Sigmoid colon (tissue), 7 donors: Measurements from ENCODE around the gene USHBP1. TPM values are rescaled to one million over a fixed set of nuclear protein-coding genes. Genes with fewer than 3 reads are reported as not detected.

Experiments used
- DNase-seq: peaks from one replicate; pipeline ENCODE4 v3.0.0-alpha.2; 2019
- H3K27ac ChIP-seq, 4 donors: fragments of 200-600 bp; sonication (generic); one replicate each; pipeline ENCODE4 v1.5.1; 2016 to 2019; ENCODE audit warnings: mild to moderate bottlenecking in 1 of 4
- H3K27me3 ChIP-seq, 3 donors: fragments of 200-600 bp; sonication (generic); one replicate each; pipeline ENCODE4 v1.5.1; 2019; ENCODE audit warnings: mild to moderate bottlenecking in 1 of 3
- H3K36me3 ChIP-seq, 4 donors: fragments of 200-600 bp; sonication (generic); one replicate each; pipeline ENCODE4 v1.5.1; 2016 to 2019
- H3K4me1 ChIP-seq, 4 donors: fragments of 200-600 bp; sonication (generic); one replicate each; pipeline ENCODE4 v1.5.1; 2017 to 2019
- H3K4me3 ChIP-seq, 4 donors: fragments of 200-600 bp; sonication (generic); one replicate each; pipeline ENCODE4 v1.5.1; 2017 to 2019; ENCODE audit warnings: mild to moderate bottlenecking in 2 of 4, moderate library complexity in 1 of 4
- H3K9me3 ChIP-seq, 4 donors: fragments of 200-600 bp in 3 of 4; sonication (generic) in 3 of 4; one replicate each; pipeline versions ENCODE4 v1.5.1 to v1.6.1; 2013 to 2019
- EP300 ChIP-seq, 4 donors: sonication (generic); formaldehyde crosslinking; IDR thresholded peaks; one replicate each; pipeline ENCODE4 v1.6.1; 2017; ENCODE audit warnings: antibody characterized with exemption in 4 of 4
- POLR2A ChIP-seq, 2 donors: fragments of 450-650 bp; IDR thresholded peaks; one replicate each; pipeline ENCODE4 v1.6.1; 2016; ENCODE audit warnings: antibody characterized with exemption in 2 of 2, mild to moderate bottlenecking in 2 of 2, moderate library complexity in 2 of 2
- POLR2AphosphoS5 ChIP-seq, 4 donors: sonication (generic); formaldehyde crosslinking; IDR thresholded peaks; one replicate each; pipeline ENCODE4 v1.6.1; 2017; ENCODE audit warnings: antibody characterized with exemption in 4 of 4
- WGBS, 2 donors: extraction: QIAGEN DNeasy Blood & Tissue Kit; methylation state at CpG; one replicate each; pipeline ENCODE4 v1.1.7; 2013; 5-methylcytosine and 5-hydroxymethylcytosine counted together
- intact Hi-C: fragments of 100-400 bp; cut with DNase I; formaldehyde crosslinking; loops from one replicate; pipeline ENCODE4 v1.15.1; 2023
- polyA plus RNA-seq, 3 donors: library from polyadenylated mRNA; stranded (reverse); fragments of 200-250 nt; gene quantifications; one replicate each; pipeline ENCODE4 v1.2.3, GENCODE V29; 2013
- total RNA-seq, 4 donors: library from RNA; depleted of rRNA; stranded (reverse); fragments of >200 nt; gene quantifications; one replicate each; pipeline ENCODE4 v1.1.0, GENCODE V29; 2016
- TF ChIP-seq, protein P1 (sequence below), 4 experiments: fragments of 450-650 bp in 3 of 4; fragments of 200-600 bp in 1 of 4; IDR thresholded peaks; one replicate each; pipeline ENCODE4 v1.5.1; 2016 to 2019; ENCODE audit warnings: antibody characterized with exemption in 4 of 4, mild to moderate bottlenecking in 3 of 4, moderate library complexity in 2 of 4
- donor health status: healthy with polysubstance abuse.
- donor health status: Bipolar disorder and iron deficiency.
- donor health status: healthy.

The USHBP1 gene
- total and polyA plus RNA-seq, 7 donors = 0.23 to 18.6 (median 2.1) TPM

DNA sequence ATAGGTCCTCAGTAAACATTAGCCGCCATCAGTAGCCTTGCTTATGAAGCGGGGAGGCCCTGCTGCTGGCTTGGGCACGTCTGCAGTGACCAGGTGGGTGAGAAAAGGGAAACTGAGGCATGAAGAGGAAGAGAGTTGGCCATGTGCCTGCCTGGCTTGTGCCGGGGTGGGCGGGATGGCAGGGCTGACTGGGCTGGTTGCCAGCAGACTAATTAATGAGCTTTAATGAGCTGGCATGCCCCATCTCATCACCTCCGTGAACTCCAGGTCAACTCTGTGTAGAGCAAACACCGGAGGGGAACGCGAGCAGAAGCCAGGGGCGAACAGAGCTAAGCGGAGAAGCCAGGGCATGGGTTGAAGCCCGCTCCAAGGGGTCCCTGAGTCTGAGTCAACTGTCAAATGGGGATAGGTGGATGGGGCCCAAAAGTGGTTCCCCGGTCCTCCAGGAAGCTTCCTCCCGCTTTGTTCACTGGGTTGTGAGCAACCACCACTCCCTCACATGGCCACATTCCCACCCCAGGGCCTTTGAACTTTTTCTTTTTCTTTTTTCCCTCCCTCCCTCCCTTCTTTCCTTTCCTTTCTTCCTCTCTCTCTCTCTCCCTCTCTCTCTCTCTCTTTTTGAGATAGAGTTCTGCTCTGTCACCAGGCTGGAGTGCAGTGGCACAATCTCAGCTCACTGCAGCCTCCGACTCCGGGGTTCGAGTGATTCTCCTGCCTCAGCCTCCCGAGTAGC, 27.6 kb downstream of the USHBP1 start:
- 78 to 89% methylated on average over 18 of the region's 18 CpGs for WGBS, 2 donors
- no peaks in the 10 kb centered on the region for H3K27me3 ChIP-seq
- H3K36me3 ChIP-seq = peaks cover 0 to 33% (median 14%) of the 10 kb centered on the region in 4 donors
- no peak overlapping the region for H3K4me3 ChIP-seq
- no peak for DNase-seq
- TF ChIP-seq, protein P1, sequence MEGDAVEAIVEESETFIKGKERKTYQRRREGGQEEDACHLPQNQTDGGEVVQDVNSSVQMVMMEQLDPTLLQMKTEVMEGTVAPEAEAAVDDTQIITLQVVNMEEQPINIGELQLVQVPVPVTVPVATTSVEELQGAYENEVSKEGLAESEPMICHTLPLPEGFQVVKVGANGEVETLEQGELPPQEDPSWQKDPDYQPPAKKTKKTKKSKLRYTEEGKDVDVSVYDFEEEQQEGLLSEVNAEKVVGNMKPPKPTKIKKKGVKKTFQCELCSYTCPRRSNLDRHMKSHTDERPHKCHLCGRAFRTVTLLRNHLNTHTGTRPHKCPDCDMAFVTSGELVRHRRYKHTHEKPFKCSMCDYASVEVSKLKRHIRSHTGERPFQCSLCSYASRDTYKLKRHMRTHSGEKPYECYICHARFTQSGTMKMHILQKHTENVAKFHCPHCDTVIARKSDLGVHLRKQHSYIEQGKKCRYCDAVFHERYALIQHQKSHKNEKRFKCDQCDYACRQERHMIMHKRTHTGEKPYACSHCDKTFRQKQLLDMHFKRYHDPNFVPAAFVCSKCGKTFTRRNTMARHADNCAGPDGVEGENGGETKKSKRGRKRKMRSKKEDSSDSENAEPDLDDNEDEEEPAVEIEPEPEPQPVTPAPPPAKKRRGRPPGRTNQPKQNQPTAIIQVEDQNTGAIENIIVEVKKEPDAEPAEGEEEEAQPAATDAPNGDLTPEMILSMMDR (IDR thresholded peaks at IDR 0.05) = no peak
- no peak for TF ChIP-seq POLR2AphosphoS5 (IDR thresholded peaks at IDR 0.05)
- TF ChIP-seq POLR2A (IDR thresholded peaks at IDR 0.05) = no peak
- no peak for TF ChIP-seq EP300 (IDR thresholded peaks at IDR 0.05)
- no peaks in the 10 kb centered on the region for H3K9me3 ChIP-seq
- intact Hi-C loops = no loop called here
- peaks cover 0 to 31% (median 27%) of the 10 kb centered on the region in 4 donors for H3K4me1 ChIP-seq
- peak overlapping the region; percentile 74 to 81 (median 80) for H3K27ac ChIP-seq

GRCh38 chr19:17235971-17236777, 28.4 kb downstream of the USHBP1 start:
- no peak for DNase-seq
- H3K4me3 ChIP-seq = peak overlapping the region; percentile 15 to 60 (median 52)
- H3K27ac ChIP-seq = peak overlapping the region; percentile 74 to 81 (median 80)
- no peaks in the 10 kb centered on the region for H3K9me3 ChIP-seq
- H3K4me1 ChIP-seq = peaks cover 0 to 26% (median 23%) of the 10 kb centered on the region in 4 donors
- 5 to 7% methylated on average over 24 to 25 of the region's 27 CpGs for WGBS, 2 donors
- peaks cover 0 to 41% (median 19%) of the 10 kb centered on the region in 4 donors for H3K36me3 ChIP-seq
- H3K27me3 ChIP-seq = no peaks in the 10 kb centered on the region
- TF ChIP-seq POLR2AphosphoS5 (IDR thresholded peaks at IDR 0.05) = no peak
- TF ChIP-seq, protein P1 (IDR thresholded peaks at IDR 0.05) = no peak
- TF ChIP-seq EP300 (IDR thresholded peaks at IDR 0.05) = no peak
- no peak for TF ChIP-seq POLR2A (IDR thresholded peaks at IDR 0.05)
- intact Hi-C loops = no loop called here

DNA sequence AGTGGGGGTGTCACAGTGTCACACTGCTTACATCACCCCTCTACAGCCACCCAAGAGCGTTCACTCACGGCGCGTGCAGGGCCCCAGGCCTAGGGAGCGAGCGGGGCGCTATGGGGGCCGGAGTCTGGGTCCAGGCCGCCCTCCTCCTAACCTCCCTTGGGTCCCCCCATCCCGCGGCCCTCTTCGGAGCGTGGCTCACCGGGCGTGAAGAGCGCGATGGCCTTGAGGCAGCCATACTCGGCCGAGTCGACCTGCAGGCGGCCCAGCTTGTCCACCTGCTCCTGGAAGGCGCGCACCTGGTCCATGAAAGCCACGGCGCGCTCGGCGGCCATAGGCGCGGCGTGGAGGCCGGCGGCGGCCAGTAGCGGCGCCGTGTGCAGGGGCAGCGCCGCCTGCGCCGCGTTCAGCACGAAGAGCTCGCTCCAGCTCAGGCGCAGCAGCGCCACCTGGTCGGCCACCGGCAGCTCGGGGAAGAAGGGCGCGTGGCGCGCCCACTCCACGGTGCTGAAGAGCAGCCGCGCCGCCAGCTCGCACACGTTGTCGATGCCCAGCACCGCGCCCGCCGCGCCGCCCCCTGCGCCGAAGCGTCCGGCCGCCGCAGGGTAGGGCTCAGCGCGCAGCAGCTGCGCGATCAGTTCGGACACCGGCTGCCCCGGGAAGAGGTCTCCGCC, 29.1 kb downstream of the USHBP1 start:
- Histone ChIP-seq H3K9me3 (no peaks in the 10 kb centered on the region), H3K36me3 (peaks cover 0 to 45% (median 19%) of the 10 kb centered on the region in 4 donors), H3K27ac (peak overlapping the region; percentile 74 to 81 (median 80)), H3K4me3 (peak overlapping the region; percentile 15 to 60 (median 52)), H3K27me3 (no peaks in the 10 kb centered on the region), H3K4me1 (peaks cover 0 to 26% (median 23%) of the 10 kb centered on the region in 4 donors)
- DNase-seq = peak; percentile 84
- WGBS, 2 donors = 2 to 5% methylated on average over 80 of the region's 80 CpGs
- TF ChIP-seq, protein P1 (IDR thresholded peaks at IDR 0.05) = peak in 2 of 4 experiments; percentile 15 to 52
- no peak for TF ChIP-seq POLR2A (IDR thresholded peaks at IDR 0.05)
- intact Hi-C loops = no loop called here

- peaks cover 0 to 43% (median 17%) of the 10 kb centered on the region in 4 donors for H3K36me3 ChIP-seq
- no peaks in the 10 kb centered on the region for H3K9me3 ChIP-seq
- H3K4me1 ChIP-seq = peaks cover 0 to 26% (median 23%) of the 10 kb centered on the region in 4 donors
- intact Hi-C loops = no loop called here
- H3K27ac ChIP-seq = peak overlapping the region; percentile 74 to 81 (median 80)
- peak overlapping the region; percentile 15 to 60 (median 52) for H3K4me3 ChIP-seq
- 11 to 17% methylated on average over 11 of the region's 11 CpGs for WGBS, 2 donors
- H3K27me3 ChIP-seq = no peaks in the 10 kb centered on the region
- peak; percentile 80 for DNase-seq
- TF ChIP-seq POLR2A (IDR thresholded peaks at IDR 0.05) = no peak
- TF ChIP-seq, protein P1 (IDR thresholded peaks at IDR 0.05) = no peak
- TF ChIP-seq POLR2AphosphoS5 (IDR thresholded peaks at IDR 0.05) = no peak
- TF ChIP-seq EP300 (IDR thresholded peaks at IDR 0.05) = no peak
Measured at GRCh38 chr19:17234911-17235299, 29.6 kb downstream of the USHBP1 start.
